Measurements from ENCODE around the gene EFCAB5.
"Not testable (repeated sequence)": the region's sequence is repeated elsewhere in the genome, so short reads cannot be mapped to it uniquely, and the experiment has no call there.

Gene EFCAB5

DNA sequence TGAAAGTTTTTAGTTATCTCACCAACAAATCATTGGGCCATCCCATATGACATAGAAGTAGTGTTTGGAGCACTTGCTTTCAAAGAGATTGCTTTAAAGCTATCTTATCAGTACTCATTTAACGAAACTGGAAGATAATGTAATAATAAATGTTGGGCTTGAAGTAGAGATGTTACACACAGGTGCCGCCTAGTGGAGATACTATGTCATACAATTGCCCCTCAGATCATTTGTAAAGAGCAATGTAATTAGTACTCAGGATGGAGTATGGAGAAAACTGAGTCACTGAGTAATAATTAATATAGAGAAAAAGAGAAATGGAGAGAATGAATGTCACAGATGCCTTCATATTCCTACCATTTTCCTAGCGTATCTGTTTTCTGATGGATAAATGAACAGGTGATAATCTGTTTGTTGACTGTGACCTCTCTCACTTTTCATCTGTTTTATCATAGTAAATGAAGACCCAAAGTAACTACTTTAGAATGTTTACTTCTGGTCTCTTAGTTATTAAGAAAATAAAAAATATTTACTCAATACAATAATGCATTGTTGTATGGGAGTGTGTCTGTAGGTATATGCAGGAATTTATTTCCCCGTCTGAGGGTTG lies 80.4 kb downstream of the EFCAB5 start:
- DNase-seq, result no peak

DNA sequence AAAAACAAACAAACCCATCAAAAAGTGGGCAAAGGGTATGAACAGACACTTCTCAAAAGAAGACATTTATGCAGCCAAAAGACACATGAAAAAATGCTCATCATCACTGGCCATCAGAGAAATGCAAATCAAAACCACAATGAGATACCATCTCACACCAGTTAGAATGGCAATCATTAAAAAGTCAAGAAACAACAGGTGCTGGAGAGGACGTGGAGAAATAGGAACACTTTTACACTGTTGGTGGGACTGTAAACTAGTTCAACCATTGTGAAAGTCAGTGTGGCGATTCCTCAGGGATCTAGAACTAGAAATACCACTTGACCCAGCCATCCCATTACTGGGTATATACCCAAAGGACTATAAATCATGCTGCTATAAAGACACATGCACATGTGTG lies 83.9 kb downstream of the EFCAB5 start:
- DNase-seq, result not testable (repeated sequence)

DNA sequence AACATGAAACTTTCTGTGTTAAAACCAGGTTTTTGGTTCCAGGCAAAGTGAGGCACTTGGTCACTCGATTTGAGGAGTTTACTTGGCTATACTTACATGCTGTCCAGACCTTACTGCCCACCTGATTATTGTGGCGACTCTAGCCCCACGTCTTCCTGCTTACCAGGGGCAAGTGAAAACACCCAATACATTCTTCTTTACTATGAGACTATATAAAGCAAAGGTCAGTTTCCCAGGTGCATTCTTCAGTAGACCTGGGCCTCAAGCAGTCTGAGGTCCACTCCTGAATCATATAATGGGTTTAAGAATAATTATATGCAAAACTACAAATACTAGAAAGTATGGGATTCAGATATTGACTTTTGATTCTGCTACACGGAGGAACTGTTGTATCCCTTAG lies 86.2 kb downstream of the EFCAB5 start:
- DNase-seq, result no peak

DNA sequence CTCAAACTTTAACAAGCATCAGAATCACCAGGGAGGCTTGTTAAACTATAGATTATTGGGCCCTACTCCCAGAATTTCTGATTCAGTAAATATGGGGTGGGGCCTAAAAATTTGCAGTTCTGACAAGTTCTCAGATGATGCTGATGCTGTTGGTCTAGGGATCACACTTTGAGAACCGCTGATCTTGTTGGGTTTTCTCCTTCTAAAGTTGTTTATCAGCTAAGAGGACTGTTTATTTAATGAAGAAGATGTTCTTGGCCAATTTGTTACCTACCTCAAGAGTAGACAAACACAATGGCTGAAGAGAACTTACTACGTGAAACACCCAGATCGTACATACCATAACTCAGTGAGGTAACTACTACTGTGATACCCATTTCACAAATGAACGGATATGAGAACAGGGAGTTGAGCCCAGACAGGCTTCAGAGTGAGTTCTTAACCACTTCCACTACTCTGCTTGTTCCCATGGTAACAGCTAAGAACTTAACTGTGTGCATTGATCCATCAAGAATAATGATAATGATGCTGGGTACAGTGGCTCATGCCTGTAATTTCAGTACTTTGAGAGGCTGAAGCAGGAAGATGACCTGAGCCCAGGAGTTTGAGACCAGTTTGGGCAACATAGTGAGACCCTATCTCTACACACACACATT lies 89.9 kb downstream of the EFCAB5 start:
- no peak for DNase-seq

DNA sequence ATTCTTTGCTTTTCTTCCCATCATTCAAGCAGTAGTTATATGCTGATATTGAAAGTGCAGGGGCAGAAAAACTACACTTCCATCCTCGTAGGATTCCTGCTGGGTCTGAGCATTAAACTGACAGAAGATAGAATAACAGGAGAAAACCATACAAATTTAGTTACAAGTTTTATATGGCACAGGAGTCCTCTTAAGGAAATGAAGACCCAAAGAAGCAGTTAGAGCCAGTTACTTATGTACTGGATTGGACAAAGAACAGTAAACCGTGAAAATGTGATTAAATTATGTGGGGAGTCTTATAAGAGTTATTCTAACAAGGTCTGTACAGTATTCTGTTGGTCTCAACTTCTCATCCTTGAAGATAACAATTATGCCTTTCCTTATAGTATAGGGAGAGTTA lies 93.9 kb downstream of the EFCAB5 start:
- DNase-seq, result no peak

DNA sequence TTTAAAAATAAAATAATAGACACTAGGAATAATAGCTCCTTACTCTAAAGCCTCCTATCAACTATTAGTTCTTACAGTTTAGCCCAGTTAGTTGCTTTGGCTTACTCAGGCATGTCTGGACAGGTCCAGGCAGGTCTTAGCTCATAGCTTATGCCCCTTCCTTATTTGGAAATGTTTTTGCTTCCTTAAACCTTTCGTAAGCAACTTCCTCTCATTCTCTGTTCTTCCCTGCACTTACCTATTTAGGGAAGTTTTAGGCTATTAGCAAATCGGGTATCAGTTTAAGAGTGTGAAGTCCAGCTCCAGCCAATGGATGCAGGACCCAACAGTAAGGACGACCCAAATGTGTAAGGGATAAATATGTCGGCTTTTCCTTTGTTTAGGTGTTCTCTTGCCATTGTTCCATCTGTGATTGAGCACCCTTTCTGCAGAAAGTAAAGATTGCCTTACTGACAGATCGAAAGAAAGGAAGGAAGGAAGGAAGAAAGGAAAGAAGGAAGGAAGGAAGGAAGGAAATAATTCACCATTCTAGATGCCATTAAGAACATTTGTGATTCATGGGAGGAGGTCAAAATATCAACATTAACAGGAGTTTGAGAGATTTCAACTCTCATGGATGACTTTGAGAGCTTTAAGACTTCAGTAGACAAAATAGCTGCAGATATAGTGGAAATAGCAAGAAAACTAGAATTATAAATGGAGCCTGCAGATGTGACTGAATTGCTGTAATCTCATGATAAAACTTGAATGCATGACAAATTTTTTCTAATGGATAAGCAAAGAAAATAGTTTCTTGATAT lies 99.5 kb downstream of the EFCAB5 start:
- not testable (repeated sequence) for DNase-seq

DNA sequence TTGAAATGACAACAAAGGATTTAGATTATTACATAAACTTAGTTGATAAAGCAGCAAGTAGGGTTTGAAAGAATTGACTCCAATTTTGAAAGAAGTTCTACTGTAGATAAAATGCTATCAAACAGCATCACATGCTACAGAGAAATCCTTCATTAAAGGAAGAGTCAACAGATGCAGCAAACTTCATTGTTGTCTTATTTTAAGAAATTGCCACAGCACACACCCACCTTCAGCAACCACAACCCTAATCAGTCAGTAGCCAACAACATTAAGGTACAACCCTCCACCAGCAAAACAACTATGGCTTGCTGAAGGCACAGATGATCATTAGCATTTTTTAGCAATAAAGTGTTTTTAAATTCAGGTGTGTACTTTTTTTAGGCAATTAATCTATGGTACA lies 100.1 kb downstream of the EFCAB5 start:
- no peak for DNase-seq

DNA sequence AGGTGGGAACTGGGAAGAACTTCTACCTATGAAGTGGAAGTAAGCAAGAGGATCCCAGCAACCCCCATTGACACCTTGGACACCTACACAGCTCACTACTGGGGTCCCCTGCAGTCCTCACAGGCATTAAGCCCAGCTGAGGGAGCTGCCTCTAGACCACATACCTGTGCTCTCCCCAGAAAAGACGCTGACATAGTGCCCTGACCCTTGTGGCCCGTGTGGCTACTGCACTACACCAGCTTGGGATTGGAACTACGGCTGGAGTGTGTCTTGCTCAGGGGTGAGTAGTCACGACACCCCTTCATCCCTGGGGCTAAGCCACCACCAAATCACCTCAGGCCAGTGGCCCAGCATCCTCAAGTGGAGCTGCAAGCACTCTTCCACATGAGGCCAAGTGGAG lies 120.9 kb downstream of the EFCAB5 start:
- no peak for DNase-seq

DNA sequence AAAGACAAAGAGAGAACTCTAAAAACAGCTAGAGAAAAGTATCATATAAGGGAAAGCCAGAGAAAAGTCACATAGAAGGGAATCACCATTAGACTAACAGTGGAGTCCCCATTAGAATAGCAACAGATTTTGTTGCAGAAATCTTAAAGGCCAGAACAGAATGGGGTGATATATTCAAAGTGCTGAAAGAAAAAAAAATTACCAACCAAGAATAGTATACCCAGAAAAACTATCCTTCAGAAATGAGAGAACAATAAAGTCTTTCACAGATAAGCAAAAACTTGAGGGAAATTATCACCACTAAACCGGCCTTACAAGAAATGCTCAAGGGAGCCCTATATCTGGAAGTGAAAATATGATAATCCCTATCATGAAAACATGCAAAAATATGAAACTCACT lies 123.3 kb downstream of the EFCAB5 start:
- no peak for DNase-seq

DNA sequence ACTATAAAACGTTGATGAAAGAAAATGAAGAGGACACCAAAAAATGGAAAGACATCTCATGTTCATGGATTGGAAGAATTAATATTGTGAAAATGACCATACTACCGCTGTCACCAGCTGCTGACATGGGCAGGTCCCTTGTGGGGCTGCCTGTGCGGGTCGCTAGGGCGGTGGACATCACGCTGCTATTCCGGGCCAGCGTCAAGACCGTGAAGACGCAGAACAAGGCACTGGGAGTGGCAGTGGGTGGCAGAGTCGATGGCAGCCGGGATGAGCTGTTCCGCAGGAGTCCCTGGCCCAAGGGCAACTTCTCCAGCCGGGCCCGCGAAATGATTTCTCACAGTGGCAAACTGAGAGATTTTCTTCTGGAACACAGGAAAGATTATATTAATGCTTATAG lies 127.0 kb downstream of the EFCAB5 start:
- no peak for DNase-seq

DNA sequence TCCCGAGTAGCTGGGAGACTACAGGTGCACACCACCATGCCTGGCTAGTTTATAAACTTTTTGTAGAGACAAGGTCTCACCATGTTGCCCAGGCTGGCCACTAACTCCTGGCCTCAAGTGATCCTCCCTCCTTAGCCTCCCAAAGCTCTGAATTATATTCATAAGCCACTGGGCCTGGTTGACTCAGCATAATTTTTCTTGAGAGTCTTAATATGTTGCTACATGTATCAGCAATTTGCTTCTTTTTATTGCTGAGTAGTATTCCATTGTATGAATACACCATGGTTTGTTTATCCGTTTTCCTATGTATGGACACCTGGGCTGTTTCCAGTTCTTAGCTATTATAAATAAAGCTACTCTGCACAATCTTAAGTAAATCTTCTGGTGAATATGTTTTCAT lies 132.8 kb downstream of the EFCAB5 start:
- no peak for DNase-seq

DNA sequence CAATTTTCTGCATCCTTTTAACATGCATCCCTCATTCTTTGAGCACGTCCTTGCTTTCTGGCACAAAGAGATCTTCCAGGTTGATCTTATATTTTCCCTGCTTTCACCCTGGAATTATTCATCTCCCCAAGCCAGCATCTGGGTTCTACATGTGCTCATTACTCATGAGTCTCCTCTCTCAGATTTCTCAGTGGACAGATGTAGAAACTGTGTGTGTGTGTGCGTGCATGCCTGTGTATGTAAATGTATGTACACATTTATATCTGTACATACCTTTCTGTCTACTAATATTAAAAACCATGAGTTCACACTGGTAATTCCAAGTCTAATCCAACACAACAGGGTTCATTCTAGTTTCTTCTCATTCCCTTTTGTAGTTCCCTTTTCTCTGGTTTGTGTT lies 133.3 kb downstream of the EFCAB5 start:
- no peak for DNase-seq

DNA sequence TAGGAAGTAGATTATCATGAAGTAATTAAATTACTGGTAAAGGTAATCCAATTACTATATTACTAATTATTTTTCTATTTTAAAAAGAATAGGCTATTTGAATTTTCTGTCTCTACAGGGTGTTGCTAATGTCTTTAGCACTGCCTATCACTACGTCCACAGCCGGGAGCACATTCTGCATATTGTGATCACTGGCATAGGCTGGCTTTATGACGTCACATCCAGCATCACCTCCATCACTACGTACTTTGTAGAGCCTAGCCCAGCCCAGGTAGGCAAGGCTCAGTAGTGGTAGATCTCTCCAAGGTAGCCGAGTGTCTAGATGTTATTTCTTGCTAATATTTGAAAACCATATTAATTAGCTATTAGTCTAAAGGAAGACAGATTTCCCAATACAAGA lies 141.3 kb downstream of the EFCAB5 start:
- no peak for DNase-seq

DNA sequence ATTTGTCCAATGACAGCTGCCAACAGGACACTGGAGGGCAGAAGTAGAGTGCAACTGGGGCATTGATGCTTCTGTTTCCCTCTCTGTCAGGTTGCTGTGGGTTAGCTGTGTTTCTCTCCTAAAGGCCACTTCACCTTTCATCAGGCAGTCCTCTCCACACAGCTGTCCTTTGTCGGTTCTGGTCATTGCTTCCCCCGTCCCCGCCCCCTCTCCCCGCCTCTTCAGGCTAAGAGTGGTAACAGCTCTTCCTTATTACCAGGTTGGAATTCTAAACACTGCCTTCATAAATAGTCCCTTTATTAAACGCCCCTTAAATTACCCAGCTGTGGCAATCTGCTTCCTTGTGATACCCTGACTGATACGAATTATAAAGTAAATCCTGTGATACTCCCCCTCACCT lies 143.4 kb downstream of the EFCAB5 start:
- DNase-seq, result no peak

DNA sequence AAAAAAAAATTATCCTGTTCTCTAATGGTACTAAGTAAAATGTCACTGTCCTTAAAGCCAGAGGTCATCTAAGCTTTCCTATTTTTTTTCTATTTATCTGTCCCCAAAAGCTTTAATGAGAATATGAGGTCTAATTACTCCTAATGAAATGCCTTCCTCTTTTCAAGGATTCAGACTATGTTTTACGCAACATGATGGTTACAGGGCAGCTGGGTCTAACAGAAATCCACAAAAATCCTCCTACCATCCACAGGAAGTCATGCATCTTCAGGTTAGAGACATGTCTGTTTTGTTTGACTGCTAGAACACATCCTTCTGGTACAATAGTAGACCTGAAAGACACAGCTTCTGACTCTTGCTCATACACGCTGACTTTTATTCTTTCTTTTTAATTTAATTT lies 145.5 kb downstream of the EFCAB5 start:
- no peak for DNase-seq

DNA sequence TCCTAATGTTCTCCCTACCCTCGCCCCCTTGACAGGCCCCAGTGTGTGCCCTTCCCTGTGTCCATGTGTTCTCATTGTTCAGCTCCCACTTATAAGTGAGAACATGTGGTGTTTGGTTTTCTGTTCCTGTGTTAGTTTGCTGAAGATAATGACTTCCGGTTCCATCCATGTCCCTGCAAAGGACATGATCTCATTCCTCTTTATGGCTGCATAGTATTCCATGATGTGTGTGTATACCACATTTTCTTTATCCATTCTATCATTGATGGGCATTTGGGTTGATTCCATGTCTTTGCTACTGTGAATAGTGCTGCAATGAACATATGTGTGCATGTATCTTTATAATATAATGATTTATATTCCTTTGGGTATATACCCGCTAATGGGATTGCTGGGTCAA lies 146.0 kb downstream of the EFCAB5 start:
- DNase-seq, result not testable (repeated sequence)

DNA sequence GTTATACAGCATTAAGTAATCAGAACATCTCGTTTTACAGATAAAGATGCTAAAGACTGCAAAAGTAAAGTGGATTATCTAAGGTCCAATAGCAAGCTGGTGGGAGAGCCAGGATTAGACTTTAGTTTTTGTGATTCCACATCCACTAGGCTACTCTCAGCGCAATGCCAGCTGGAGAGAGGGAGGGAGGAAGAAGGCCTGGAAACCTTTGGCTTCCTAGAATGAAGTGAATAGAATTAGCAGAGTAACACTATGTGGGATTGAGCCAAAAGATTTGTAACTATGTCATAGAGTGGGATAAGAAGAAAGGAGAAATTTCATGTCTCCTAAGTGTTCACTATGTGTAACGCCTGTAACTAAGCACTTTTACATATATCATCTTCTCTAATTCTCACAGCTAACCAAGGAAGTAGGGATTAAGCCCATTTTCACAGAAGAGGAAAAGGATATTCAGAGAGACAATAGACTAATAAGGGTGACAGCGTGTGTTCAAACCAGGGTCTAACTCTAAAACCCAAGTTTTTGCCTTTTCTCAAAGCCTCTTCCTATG lies 149.8 kb downstream of the EFCAB5 start:
- no peak for DNase-seq

DNA sequence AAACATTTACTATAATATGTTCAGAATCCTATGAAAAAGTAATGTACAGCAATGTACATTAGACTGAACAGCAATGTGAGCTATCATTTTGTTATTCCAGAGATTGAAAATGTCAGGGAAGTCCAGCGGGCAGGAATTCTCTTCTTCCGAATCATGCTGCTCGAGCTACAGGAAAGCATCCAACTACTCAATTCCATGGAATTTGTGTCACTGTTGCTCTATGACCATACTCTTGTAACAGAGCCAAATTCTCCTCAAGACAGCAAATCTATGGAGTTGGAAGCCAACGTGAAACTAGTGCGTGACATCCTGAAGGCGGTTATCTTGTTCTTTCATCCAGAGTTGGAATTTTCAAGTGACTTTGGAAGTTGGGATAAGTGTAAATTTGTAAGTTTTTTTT lies 150.3 kb downstream of the EFCAB5 start:
- DNase-seq, result no peak

DNA sequence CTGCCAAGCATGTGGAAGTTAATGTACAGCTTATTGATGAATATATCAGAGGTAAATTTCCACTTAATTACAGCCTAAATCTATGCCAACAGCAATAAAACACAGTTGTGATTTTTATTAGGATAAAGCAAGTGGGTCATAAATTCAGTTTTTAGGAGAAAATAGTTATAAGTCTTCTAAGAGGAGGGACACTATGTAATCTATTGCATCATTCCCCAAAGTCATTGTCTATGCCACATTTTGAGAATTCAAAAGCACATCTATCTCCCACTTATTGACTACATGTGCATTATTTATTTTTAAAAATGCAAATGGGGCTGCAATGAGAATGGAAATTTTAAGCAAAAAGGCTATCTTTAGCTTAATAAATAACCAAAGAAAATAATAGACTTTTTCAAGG lies 151.5 kb downstream of the EFCAB5 start:
- no peak for DNase-seq

DNA sequence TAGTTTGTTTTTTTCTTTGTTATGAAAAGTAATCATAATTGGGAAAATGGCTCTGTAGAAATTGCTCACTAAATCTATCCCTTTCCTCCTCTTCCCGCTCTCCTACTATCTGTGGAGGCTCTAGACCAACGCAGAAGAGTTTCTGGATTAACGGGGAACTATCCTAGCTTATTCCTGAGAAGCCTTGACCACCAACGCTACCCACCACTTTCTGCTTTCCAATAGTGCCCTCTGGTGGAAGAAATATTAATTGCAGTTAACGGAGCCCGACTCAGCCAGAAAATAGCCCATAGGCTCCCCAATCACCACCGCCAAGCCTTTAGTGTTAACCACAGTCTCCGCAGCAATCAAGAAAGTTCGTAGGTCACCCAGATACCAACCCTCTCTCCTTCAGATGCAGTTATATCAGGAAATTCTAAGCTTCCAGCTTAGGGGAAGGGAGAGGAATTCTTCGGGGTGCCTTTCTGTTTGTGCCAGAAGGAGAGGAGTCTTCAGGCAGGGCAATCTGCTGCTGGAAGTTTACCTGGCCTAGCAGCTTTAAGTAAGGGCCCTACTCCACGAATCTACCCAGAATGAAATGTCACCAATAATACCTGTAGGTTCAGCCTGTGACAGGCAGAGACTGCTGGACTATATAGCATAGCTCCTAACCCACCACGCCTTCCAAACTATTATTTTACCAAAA lies 152.2 kb downstream of the EFCAB5 start:
- no peak for DNase-seq

DNA sequence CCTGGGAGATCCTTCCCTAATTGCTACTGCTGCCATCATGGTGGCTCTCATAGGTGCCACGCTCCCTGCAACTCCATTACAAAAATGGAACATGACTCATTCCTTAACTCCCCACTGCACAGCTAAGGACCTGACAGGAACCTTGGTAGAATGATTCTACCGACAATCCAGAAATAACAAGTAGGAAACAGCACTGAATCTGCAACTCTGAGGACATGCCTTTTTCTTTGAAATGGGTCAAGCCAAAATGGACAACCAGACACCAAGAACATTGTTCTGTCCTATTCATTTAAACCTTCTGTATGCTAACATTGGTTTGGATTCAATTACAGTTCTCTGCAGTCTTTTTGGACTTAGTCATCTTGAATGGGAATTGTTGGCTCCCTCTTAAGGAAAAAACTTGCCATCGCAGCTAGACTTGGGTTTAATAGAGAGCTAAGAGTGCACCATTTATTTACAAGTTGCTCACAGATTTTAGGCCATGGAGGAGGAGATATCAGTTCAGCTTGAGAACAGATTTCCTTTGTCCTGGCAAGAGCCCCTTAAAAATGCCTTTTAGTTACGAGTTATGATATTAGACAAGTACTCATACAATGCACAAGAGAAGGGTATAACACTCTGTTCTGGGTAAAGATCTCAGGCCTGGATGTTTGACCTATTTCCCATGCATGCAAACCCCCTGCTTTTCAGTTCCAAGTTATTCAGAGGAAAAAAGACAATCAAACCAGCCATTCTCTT lies 154.2 kb downstream of the EFCAB5 start:
- no peak for DNase-seq

DNA sequence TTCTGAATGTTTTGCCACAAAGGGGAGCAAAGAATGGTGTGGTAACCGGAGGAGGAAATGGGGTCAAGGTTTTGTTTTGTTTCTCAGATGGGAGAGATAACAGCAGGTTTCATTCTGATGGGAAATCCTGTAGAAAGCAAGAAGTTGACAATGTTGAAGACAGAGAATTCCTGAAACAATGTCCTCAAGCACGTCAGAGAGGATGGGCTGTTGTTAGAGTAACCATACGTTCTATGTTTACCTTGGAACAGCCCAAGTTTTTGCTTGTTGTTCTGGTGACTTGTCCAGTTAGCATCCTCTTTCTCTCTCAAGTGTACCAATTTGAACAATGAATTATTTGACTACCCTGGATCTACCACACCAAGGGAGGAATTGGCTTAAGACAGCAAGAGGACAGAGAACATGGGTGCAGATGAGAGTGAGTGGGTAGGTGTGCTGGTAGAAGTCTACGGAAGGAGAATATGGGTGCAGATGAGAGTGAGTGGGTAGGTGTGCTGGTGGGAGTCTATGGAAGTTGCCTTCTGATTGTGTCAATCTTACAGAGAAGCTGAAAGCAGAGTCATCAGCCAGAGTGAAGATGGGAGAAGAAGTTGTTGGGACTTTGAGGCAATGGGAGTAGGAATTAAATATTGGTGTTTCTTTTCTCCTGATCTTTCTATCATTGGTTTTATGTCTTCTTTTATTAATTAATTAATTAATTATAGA lies 160.4 kb downstream of the EFCAB5 start:
- DNase-seq, result no peak

Measured in NCI-H187 treated with DMSO at 0.1 percent for 48 hours (cell line).